NCI-H146 treated with DMSO at 0.1 percent for 48 hours (cell line): Measurements from ENCODE around the gene IRX2.

ENCODE experiments used
- DNase-seq: peaks from one replicate; lab custom pipeline; 2025; ENCODE audit not compliant: unreplicated experiment; lab: John Stamatoyannopoulos, UW

IRX2 gene

GRCh38 chr5:2756211-2757152 lies 5.0 kb upstream of the IRX2 start:
- DNase-seq, result no peak

GRCh38 chr5:2755681-2756171 lies 4.2 kb upstream of the IRX2 start:
- DNase-seq, result no peak

- DNase-seq, result no peak
Observed at GRCh38 chr5:2755076-2755680, 3.7 kb upstream of the IRX2 start.

- no peak for DNase-seq
Observed at GRCh38 chr5:2754581-2755075, 3.2 kb upstream of the IRX2 start.

GRCh38 chr5:2753452-2754420 lies 2.3 kb upstream of the IRX2 start:
- DNase-seq, result no peak

- DNase-seq, result no peak
Observed at GRCh38 chr5:2752821-2753439, 1.5 kb upstream of the IRX2 start.

- DNase-seq, result no peak
Observed at GRCh38 chr5:2752059-2752820, 763 bp upstream of the IRX2 start.

GRCh38 chr5:2750758-2751464 lies 566 bp downstream of the IRX2 start:
- DNase-seq, result no peak

- DNase-seq, result no peak
Observed at GRCh38 chr5:2750026-2750757, 1.3 kb downstream of the IRX2 start.

GRCh38 chr5:2749514-2750025 lies 1.9 kb downstream of the IRX2 start:
- DNase-seq, result no peak

GRCh38 chr5:2748861-2749513 lies 2.5 kb downstream of the IRX2 start:
- no peak for DNase-seq

- DNase-seq, result no peak
Observed at GRCh38 chr5:2748179-2748860, 3.2 kb downstream of the IRX2 start.

GRCh38 chr5:2747363-2748162 lies 3.9 kb downstream of the IRX2 start:
- no peak for DNase-seq

GRCh38 chr5:2746561-2747032 lies 4.9 kb downstream of the IRX2 start:
- DNase-seq, result no peak

- DNase-seq, result no peak
Observed at GRCh38 chr5:2744485-2744884, 7.0 kb downstream of the IRX2 start.
